GM19099 (cell line): ENCODE measurements around the gene FUOM.
A peak's percentile ranks its signal among the peaks of the same experiment; 100 is the strongest.

Experiments
- POLR2A ChIP-seq: IDR thresholded peaks from 3 replicates; pipeline ENCODE4 v1.6.1; 2011; ENCODE audit warnings: low read depth; ENCODE audit not compliant: insufficient read length; ENCODE audit errors: extremely low read depth

Gene FUOM

DNA sequence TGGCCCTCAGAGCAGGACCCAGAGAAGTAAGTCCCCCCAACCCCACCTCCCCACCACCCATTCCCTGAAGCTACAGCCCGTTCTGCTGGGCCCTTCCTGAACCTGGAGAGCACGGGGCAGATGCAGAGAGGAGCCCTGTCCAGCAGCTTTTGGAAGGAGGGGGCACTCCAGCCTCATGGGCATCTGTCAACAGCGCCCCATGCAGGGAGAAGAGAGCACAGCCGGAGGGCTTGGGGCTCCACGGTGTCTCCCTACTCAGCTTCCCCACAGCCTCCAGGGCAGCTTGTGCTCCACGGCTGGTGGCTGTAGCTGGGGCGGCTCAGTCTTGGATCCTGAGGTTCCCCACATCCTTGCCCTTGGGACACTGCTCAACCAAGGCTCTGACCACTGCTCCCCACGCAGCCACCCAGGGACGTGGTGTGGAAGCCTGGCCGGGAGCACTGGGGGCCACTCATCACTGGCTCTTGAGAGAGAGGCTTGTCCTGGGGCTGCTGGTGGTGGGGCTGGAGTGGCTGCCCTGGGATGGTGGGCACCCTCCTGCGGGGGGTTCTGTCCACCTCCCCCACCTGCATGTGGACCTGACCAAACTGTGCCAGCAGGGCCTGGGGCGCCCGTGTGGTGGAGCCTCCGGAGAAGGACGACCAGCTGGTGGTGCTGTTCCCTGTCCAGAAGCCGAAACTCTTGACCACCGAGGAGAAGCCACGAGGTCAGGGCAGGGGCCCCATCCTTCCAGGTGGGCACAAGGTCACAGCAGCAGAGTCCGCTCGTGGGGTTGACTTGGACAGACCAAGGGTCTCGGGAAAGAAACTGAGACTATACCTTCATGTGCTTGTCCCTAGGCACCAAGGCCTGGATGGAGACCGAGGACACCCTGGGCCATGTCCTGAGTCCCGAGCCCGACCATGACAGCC, 6.2 kb downstream of the FUOM start:
- TF ChIP-seq POLR2A: peak; percentile 22

DNA sequence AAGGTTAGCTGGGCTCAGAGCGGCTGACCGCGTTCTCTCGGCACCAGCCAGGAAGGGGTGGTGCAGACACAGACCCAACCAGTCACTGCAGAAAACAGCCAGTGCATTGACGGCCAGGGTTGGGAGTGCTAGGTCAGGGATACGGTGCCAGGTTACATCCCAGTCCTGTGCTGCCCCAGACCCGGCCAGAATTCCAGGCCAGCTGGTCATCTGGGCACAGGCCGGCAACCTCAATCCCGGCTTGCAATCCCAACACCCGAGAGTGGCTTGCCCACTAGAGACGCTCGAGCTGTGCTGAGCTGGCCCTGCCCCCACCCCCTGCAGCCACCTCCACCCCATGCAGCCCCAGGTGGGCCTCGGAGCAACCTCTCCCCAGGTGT, 6.9 kb downstream of the FUOM start:
- no peak for TF ChIP-seq POLR2A

DNA sequence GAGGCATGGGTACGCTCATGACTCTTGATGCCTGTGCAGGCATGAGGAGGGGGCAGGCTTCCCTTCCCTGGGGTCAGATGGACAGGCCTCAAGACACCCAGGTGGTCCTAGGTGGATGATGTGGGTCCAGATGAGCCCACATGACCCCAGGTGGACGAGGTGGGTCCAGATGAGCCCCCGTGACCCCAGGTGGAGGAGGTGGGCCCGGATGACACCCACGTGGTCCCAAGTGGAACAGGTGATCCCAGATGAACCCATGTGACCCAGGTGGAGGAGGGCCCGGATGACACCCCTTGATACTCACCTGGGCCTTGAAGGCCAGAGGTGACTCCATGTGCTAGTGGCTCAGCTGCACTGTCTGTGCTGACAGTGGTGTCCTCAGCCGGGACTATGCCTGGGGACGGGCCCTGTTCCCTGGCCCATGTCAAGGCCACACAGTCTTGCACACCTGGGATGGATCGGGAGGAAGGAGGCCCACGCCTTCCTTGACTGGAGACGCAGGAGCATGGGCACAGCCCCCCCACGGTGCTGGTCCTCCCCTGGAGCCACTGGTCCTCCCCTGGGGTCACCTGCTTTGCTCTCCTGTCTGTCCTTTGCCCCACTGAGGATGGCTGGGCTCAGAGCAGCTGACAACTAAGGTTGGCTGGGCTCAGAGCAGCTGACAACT, 7.4 kb downstream of the FUOM start:
- no peak for TF ChIP-seq POLR2A

DNA sequence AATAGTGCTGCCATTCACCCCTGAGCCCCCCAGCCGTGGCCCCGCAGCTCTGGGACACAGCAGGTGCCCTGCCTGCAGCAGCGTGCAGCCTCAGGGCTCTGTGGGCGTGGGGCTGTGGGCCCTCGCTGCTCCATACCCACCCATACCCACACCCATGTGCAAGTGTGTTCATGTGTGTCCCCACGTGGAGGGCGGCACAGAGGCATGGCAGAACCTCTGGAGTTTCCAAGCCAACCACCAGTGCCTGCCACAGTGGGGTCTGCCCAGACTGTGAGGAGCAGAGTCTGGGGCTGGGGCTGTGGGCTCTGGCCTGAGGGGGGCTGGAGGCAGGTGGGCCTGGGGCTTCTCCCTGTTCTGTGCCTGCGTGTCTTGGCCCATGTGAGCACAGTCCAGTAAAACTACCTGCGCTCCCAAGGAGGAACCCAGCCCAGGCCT, 8.2 kb downstream of the FUOM start:
- no peak for TF ChIP-seq POLR2A

DNA sequence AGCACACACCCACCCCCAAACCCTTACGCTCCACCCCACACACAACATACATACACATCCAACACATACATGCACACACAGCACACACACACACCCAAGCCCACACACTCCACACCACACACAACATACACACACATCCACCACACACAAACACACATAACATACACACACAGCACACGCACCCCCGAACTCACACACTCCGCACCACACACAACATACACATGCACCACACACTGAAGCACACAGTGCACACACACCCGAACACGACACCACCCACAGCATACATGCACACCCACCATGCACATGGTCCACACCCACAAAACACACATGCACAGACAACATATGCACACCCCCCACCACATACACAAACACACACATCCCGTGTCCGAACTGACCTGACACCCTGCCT, 8.7 kb downstream of the FUOM start:
- TF ChIP-seq POLR2A: peak; percentile 26

DNA sequence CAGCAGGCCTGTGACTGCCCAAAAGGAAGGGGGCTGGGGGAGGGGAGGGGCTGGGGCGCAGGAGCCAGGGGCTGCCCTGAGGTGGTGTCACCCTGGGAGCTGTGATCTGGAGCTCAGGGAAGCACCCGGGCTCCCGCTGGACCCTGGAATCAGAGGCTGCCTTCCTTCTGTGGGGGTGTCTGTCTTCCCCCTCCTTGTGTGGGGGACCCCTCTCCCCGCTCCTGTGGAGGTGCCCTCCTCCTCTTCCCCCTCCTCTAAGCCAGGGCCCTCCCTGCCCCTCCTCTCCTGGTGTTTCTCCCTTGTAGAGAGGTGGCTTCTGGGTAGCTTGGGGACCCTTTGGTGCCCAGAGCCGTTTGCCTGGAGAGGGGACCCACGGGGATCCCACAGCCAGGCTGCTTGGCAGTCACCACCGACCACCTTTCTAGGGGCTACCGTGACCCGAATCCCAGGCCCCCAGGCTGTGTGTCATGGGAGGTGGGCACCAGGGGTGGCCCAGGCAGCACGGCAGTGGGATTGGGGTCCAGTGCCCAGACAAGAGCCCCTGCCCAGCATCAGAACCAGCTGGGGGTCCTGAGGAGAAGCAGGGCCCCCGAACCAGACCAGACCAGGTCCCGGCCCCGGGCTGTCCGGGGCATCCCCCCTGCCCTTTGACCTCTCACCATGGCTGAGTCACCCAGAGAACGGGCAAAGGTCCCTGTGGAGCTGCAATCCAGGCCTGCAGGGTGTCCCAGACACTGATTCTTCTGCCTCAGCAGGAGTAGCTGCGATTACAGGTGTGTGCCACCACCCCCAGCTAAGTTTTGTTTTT, 9.9 kb downstream of the FUOM start:
- no peak for TF ChIP-seq POLR2A

DNA sequence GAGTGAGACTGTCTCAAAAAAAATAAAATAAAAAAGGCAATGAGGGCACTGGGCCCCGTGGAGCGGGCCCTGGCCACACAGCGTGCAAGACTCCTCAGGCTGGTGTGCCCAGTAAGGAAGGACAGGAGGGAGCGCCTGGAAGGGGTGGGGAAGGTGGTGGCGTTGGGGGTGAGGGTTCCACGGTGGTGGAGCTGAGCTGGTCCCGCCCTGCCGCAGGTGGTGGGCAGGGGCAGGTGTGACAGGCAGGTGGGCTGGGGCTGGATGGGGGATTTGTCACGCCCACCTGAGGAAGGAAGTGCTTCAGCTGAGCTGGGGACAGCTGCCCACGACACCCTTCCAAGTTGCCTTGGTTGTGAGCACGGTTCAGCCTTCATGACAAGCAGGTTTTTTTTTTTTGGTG, 11.4 kb downstream of the FUOM start:
- no peak for TF ChIP-seq POLR2A

DNA sequence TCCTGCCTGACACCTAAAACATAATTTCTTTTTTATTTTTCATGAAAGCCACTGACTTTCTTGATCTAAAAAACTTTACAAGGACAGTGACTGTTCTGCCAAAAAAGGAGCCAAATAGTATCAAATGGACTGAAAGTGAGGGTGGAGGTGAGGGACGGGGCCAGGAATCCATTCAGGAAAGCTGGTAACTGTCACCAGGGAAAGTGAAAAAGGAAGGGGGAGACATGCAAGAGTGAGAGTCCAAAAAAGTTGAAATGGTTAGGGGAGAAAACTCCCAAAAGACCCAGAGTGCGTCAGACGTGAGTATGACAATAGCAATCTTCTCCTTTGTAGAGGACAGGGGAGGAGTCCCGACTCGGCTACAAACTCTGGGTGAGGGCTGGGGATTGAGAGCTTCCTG, 13.6 kb downstream of the FUOM start:
- no peak for TF ChIP-seq POLR2A

DNA sequence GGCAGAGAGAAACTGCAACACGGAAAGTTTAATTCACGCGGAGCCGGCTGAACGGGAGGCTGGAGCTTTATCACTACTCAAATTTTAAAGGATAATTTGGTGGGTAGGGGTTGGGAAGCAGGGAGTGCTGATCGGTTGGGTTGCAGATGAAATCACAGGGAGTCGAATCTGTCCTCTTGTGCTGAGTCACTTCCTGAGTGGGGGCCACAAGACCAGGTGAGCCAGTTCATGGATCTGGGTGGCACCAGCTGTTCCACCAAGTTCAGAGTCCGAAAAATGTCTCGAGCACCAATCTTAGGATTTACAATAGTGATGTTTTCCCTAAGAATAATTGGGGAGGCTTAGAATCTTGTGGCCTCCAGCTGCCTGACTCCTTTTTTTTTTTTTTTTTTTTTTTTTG, 14.3 kb downstream of the FUOM start:
- TF ChIP-seq POLR2A: no peak

DNA sequence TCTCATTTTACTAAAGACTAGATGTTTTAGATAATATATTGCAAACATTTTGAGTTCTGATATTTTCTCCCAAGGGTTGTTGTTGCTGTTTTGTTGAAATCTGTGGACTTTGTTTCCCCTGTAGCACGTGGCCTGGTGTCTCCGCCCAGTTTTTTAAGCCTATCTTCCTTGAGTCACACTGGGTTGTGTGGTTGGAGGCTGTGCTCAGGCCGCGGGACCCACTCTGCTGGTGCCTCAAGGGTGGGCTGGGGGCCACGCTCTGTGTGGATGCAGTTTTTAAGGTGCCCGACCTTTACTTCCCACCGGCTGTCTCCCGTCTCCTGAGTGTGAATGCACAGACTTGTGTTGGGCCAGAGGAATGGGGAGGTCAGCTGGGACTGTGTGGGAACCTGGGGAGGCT, 14.9 kb downstream of the FUOM start:
- no peak for TF ChIP-seq POLR2A

DNA sequence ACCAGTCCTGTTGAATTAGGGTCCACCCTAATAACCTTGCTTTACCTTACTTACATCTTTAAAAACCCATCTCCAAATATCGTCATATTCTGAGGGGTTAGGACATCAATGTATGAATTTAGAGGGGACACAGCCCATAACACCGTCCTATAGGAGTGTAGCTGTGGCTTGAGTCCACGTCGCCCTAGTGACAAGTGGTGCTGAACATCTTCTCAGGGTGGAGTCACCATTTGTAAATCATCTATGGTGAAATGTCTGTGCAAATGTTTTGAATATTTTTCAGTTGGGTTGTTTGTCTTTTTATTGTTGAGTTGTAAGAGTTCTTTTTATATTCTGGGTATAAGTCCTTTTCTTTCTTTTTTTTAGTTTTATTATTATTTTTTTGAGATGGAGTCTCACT, 15.8 kb downstream of the FUOM start:
- TF ChIP-seq POLR2A: no peak

DNA sequence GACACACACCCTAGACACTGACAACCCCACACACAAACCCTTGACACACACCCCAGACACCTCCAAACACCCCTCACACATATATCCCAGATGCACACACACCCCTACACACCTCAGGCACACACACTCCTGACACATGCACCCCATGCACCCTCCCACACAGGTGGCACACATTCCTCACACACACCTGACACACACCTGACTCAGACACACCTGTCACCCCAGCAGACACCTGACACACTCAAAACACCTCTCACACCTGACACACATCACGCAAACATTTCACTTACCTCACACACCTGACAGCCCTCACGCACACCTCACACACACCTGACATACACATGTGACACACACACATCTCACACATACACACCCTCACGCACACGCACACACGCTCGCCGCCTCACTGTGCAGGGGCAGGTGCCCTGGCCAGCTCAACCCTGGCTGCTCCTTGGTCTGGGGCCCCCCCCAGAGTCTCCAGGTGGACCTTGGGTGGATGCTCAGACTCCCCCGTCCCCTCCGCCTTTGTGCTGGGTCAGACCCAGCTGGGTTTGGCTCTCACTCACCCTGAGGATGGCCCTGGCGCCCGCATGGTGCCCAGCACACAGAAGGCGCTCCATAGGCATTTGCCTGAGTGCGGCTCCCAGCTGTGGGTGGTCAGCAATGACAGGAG, 18.0 kb downstream of the FUOM start:
- no peak for TF ChIP-seq POLR2A

DNA sequence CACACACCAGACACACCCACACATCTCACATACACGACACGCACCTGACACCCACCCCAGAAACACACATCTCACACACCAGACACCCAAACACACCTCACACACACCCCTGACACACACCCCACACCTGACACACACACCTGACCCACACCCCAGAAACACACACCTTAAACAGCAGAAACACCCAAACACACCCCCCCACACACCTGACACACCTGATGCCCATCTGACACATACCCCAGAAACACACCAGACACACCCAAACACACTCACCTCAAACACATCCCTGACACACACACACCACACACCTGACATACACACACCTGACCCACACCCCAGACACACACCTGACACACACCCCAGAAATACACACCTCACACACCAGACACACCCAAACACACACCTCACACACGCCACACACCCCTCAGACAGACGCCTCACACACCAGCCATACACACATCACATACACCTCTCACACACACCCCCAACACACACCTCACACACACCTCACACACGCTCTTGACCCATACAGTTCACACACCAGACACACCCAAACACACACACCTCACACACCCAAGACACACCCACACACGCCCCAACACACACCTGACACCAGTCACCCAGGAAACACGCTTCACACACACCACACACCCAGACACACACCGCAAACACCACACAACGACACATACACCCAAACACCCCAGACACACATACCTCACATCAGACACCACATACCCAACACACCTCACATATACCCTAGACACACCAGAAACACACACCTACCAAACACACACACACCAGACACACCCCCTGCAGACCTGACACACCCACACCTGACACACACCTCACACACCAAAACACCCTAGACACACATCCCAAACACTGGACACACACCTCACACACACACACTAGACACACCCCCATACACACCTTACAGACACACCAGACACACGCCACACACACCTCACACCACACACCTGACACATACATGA, 19.4 kb downstream of the FUOM start:
- TF ChIP-seq POLR2A: no peak

DNA sequence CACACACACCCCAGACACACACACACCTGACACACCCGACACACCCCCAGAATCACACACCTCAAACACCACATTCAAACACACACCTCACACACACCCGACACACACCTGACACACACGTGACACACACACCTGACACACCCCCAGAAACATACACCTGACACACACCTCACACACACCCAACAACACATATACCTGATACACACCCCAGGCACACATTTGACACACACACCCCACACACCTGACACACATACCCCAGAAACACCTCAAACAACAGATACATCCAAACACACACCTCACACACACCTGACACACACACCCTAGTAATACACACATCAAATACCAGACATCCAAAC, 20.5 kb downstream of the FUOM start:
- no peak for TF ChIP-seq POLR2A

DNA sequence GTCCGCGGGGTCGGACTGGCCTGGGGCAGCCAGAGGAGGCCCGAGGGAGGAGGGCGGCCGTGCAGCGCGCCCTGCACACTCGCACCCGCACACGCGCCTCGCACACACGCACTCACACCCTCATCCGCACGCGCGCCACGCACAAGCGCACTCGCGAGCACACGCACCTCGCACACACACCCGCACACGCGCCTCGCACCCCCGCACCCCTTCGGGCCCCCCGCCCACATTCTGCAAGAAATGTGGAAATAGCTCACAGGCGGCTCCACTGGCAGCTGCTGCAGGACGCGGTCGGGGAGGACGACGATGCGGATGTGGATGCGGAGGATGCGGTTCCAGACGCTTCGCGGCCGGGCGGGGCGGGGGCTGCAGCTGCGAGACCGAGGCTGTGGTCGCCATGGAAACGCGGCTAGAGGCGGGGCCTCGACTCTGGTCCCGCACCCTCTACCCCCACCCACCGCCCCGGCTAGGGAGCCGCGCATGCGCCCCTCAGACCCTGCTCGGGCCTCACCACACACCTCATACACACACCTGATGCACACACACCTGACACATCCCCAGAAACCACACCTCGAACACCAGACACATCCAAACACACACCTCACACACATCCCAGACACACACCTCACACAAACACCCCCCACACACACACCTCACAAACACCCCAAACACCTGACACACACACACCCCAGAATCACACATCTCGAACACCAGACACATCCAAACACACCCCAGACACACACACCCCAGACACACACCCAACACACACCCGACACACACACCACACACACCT, 21.0 kb downstream of the FUOM start, which contains the start of gene CALY:
Gene CALY, minus strand, starts transcription at position 320 of the 793 bp plus-strand sequence. CDS start 7,907 bp downstream, outside the sequence.
- TF ChIP-seq POLR2A: no peak
